GM19328 (cell line): ENCODE results near the gene ATP2B3.

ENCODE experiments used
- ATAC-seq: cut with Tn5 transposase; IDR thresholded peaks from one replicate; pipeline ENCODE4 v1.9.1; 2021; ENCODE audit warnings: mild to moderate bottlenecking, moderate library complexity; ENCODE audit not compliant: unreplicated experiment

ATP2B3 gene

GRCh38 chrX:153507484-153508178 is 9.8 kb upstream of the ATP2B3 start:
- peak; percentile 88 for ATAC-seq

- ATAC-seq: no peak
Measured at GRCh38 chrX:153509592-153509991, 7.8 kb upstream of the ATP2B3 start.

- ATAC-seq: no peak
Measured at GRCh38 chrX:153510383-153510782, 7.1 kb upstream of the ATP2B3 start.

- no peak for ATAC-seq
Measured at GRCh38 chrX:153511784-153512500, 5.5 kb upstream of the ATP2B3 start.

GRCh38 chrX:153512501-153512893 is 4.9 kb upstream of the ATP2B3 start:
- no peak for ATAC-seq

- ATAC-seq: no peak
Measured at GRCh38 chrX:153513265-153513664, 4.2 kb upstream of the ATP2B3 start.

- ATAC-seq: no peak
Measured at GRCh38 chrX:153514259-153514658, 3.2 kb upstream of the ATP2B3 start.

- ATAC-seq: no peak
Measured at GRCh38 chrX:153515435-153515834, 2.0 kb upstream of the ATP2B3 start.

GRCh38 chrX:153516073-153516472 is 1.4 kb upstream of the ATP2B3 start:
- no peak for ATAC-seq

- ATAC-seq: no peak
Measured at GRCh38 chrX:153517946-153518834, 748 bp downstream of the ATP2B3 start.

GRCh38 chrX:153519569-153520286 is 2.3 kb downstream of the ATP2B3 start:
- no peak for ATAC-seq

- no peak for ATAC-seq
Measured at GRCh38 chrX:153520287-153520917, 3.0 kb downstream of the ATP2B3 start.

GRCh38 chrX:153521034-153521433 is 3.6 kb downstream of the ATP2B3 start:
- no peak for ATAC-seq

- ATAC-seq: no peak
Measured at GRCh38 chrX:153522259-153522658, 4.8 kb downstream of the ATP2B3 start.

GRCh38 chrX:153523269-153523668 is 5.8 kb downstream of the ATP2B3 start:
- ATAC-seq: no peak

- no peak for ATAC-seq
Measured at GRCh38 chrX:153524234-153524633, 6.8 kb downstream of the ATP2B3 start.

- no peak for ATAC-seq
Measured at GRCh38 chrX:153525451-153525850, 8.0 kb downstream of the ATP2B3 start.

GRCh38 chrX:153526042-153526441 is 8.6 kb downstream of the ATP2B3 start:
- no peak for ATAC-seq

GRCh38 chrX:153526801-153527200 is 9.4 kb downstream of the ATP2B3 start:
- ATAC-seq: no peak

- no peak for ATAC-seq
Measured at GRCh38 chrX:153527208-153527607, 9.8 kb downstream of the ATP2B3 start.
